AG04450 (cell line): ENCODE data around the gene IL4R. TPM values are rescaled to one million over a fixed set of nuclear protein-coding genes. Genes with fewer than 3 reads are reported as not detected.

ENCODE experiments used
- CTCF ChIA-PET: fragments of 300-600, 350-600 bp; formaldehyde crosslinking; extraction: SDS; loops from one replicate; lab custom pipeline; 2022; ENCODE audit warnings: antibody characterized with exemption, inconsistent platforms; lab: Charles Lee
- POLR2A ChIA-PET: fragments of 350-600 bp; formaldehyde crosslinking; extraction: SDS; loops from one replicate; lab custom pipeline; 2021; ENCODE audit warnings: antibody characterized with exemption, inconsistent platforms; lab: Yijun Ruan, JAX
- DNase-seq: peaks from one replicate; pipeline ENCODE4 v3.0.0-alpha.2; 2011; ENCODE audit warnings: low read depth, low spot score
- H3K27ac ChIP-seq: one replicate; pipeline ENCODE4 v1.5.1; 2012; ENCODE audit warnings: low read depth, low read length, control low read depth
- H3K27me3 ChIP-seq: one replicate; pipeline ENCODE4 v1.6.0; 2012; ENCODE audit warnings: low read length; ENCODE audit not compliant: control insufficient read depth, insufficient read depth
- H3K4me3 ChIP-seq: 2 replicates; pipeline ENCODE4 v1.5.1; 2011; ENCODE audit warnings: mild to moderate bottlenecking, low read depth, low read length, control low read depth
- H3K9me3 ChIP-seq: 2 replicates; pipeline ENCODE4 v1.5.1; 2012; ENCODE audit warnings: low read length; ENCODE audit not compliant: control insufficient read depth, insufficient read depth
- CTCF ChIP-seq: IDR thresholded peaks from 2 replicates; pipeline ENCODE4 v1.5.1; 2011; ENCODE audit warnings: low read depth, low read length, control low read depth, inconsistent platforms
- polyA plus RNA-seq: library from polyadenylated mRNA; depleted of rRNA; stranded (reverse); fragments of >200 nt; gene quantifications from 2 replicates; pipeline ENCODE4 v1.2.3, GENCODE V29; 2011

IL4R gene
- polyA plus RNA-seq, 1 experiment = 31.1 TPM

GRCh38 chr16:27332105-27332504, 18.3 kb downstream of the IL4R start:
- Histone ChIP-seq H3K9me3 (no peaks in the 10 kb centered on the region), H3K27me3 (no peaks in the 10 kb centered on the region), H3K27ac (no peak overlapping the region), H3K4me3 (no peak overlapping the region)
- TF ChIP-seq CTCF = no peak
- DNase-seq = no peak
- ChIA-PET POLR2A (no interaction called here), CTCF (no interaction called here)

- H3K27me3 ChIP-seq = no peaks in the 10 kb centered on the region
- CTCF ChIA-PET = no interaction called here
These were observed 19.3 kb downstream of the IL4R start for GRCh38 chr16:27333104-27333503.

GRCh38 chr16:27333549-27333948, 19.8 kb downstream of the IL4R start:
- Histone ChIP-seq H3K9me3 (peaks cover 5% of the 10 kb centered on the region; the same call in 1 of the 2 replicates), H3K27me3 (no peaks in the 10 kb centered on the region), H3K27ac (no peak overlapping the region), H3K4me3 (no peak overlapping the region)
- ChIA-PET CTCF (no interaction called here), POLR2A (no interaction called here)
- no peak for DNase-seq
- TF ChIP-seq CTCF = no peak

More at GRCh38 chr16:27333104-27333503, 19.3 kb downstream of the IL4R start:
- no peak overlapping the region for H3K4me3 ChIP-seq
- H3K27ac ChIP-seq = no peak overlapping the region
- TF ChIP-seq CTCF = no peak
- H3K9me3 ChIP-seq = peaks cover under 1% of the 10 kb centered on the region; the same call in 1 of the 2 replicates
- POLR2A ChIA-PET = no interaction called here
- DNase-seq = no peak

- Histone ChIP-seq H3K27me3 (no peaks in the 10 kb centered on the region), H3K27ac (no peak overlapping the region), H3K4me3 (no peak overlapping the region), H3K9me3 (peaks cover 5% of the 10 kb centered on the region; the same call in 1 of the 2 replicates)
- POLR2A ChIA-PET = no interaction called here
- CTCF ChIA-PET = no interaction called here
- TF ChIP-seq CTCF = no peak
- DNase-seq = no peak
These were observed 20.5 kb downstream of the IL4R start for GRCh38 chr16:27334192-27334764.

- ChIA-PET POLR2A (interaction anchor here (0.6 kb wide), 1 partner anchor 41 kb away, joined by 4 read pairs; no protein-coding TSS in a partner anchor), CTCF (interaction anchor here (1.2 kb wide), 1 partner anchor 100 kb away, joined by 9 read pairs; no protein-coding TSS in a partner anchor)
- no peak overlapping the region for H3K4me3 ChIP-seq
- H3K27ac ChIP-seq = no peak overlapping the region
- peaks cover 5% of the 10 kb centered on the region; the same call in 1 of the 2 replicates for H3K9me3 ChIP-seq
- DNase-seq = peak; percentile 27
- H3K27me3 ChIP-seq = no peaks in the 10 kb centered on the region
- no peak for TF ChIP-seq CTCF
These were observed 21.1 kb downstream of the IL4R start for GRCh38 chr16:27334838-27335237.
